ENCODE data around the gene TUBB1. TPM values are rescaled to one million over a fixed set of nuclear protein-coding genes. Genes with fewer than 3 reads are reported as not detected.

The TUBB1 gene
- total and polyA plus RNA-seq, 2 experiments from 2014 or later: 0.03 TPM; not detected in 1

DNA sequence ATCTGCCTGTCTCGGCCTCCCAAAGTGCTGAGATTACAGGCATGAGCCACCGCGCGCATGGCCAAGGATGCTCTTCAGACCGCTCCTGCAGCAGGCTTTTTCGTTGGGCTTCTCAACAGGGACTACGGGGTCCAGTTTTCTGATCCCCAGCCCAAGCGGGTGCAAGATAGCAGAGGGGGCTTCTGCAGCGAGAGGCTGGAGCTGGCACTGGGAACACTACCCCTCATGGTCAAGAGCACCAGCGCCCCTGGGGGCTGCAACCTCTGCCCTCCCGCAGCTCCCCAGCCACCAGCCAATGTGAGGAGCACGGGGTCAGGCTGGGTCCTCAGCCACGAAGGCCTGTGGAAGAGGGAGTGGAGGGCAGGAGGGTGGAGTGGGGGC is 18.2 kb upstream of the TUBB1 start:
- Histone ChIP-seq H3K36me3 (peaks cover 5% of the 10 kb centered on the region), H3K4me3 (no peak overlapping the region), H3K9me3 (ENCODE audit: low read depth) (no peaks in the 10 kb centered on the region), H3K27me3 (no peaks in the 10 kb centered on the region), H3K27ac (no peak overlapping the region), H3K4me1 (ENCODE audit: low read depth) (peaks cover 2% of the 10 kb centered on the region)
- no peak for DNase-seq (ENCODE audit: low read depth in 1 of 2, low spot score in 1 of 2)
- TF ChIP-seq, protein P1, sequence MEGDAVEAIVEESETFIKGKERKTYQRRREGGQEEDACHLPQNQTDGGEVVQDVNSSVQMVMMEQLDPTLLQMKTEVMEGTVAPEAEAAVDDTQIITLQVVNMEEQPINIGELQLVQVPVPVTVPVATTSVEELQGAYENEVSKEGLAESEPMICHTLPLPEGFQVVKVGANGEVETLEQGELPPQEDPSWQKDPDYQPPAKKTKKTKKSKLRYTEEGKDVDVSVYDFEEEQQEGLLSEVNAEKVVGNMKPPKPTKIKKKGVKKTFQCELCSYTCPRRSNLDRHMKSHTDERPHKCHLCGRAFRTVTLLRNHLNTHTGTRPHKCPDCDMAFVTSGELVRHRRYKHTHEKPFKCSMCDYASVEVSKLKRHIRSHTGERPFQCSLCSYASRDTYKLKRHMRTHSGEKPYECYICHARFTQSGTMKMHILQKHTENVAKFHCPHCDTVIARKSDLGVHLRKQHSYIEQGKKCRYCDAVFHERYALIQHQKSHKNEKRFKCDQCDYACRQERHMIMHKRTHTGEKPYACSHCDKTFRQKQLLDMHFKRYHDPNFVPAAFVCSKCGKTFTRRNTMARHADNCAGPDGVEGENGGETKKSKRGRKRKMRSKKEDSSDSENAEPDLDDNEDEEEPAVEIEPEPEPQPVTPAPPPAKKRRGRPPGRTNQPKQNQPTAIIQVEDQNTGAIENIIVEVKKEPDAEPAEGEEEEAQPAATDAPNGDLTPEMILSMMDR (IDR thresholded peaks at IDR 0.05; ENCODE audit: low read depth, low read length): no peak

DNA sequence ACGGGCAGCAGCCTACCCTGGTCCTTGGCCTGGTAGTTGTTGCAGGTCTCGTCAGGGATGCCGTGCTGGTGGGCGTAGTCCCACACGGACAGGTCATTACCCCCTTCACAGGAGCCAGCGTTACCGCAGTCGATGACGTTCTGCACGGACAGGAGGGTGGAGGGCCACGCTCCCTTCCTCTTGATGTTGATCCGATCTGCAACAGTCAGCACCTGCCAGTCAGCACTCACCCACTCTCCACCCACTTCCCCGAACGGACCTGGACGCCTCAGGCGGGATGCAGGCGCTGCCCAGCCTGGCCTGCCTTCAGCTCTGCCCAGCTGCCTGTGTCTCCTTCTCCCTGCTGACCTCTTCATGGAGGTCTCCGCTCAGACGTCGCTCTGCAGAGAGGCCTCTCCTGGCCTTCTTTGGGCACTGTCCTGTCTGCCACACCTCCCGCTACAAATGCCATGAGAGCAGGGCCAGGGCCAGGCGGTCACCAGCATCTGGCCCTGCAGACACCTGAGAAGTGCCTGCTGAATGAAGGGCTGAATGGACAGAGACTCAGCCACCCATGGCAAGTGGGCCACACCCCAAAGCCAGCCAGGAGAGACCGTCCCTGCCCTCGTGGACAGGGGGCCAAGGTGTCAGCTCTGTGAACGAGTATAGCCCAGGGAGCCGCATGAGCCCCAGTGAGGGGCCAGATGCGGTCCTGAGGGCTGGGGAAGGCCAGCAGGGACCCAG is 17.6 kb upstream of the TUBB1 start:
- H3K36me3 ChIP-seq: peaks cover 3% of the 10 kb centered on the region
- H3K9me3 ChIP-seq (ENCODE audit: low read depth): no peaks in the 10 kb centered on the region
- H3K4me3 ChIP-seq: no peak overlapping the region
- TF ChIP-seq, protein P1 (IDR thresholded peaks at IDR 0.05; ENCODE audit: low read depth, low read length): no peak
- H3K27ac ChIP-seq: no peak overlapping the region
- H3K4me1 ChIP-seq (ENCODE audit: low read depth): peaks cover 7% of the 10 kb centered on the region
- H3K27me3 ChIP-seq: no peaks in the 10 kb centered on the region
- no peak for DNase-seq (ENCODE audit: low read depth in 1 of 2, low spot score in 1 of 2)

DNA sequence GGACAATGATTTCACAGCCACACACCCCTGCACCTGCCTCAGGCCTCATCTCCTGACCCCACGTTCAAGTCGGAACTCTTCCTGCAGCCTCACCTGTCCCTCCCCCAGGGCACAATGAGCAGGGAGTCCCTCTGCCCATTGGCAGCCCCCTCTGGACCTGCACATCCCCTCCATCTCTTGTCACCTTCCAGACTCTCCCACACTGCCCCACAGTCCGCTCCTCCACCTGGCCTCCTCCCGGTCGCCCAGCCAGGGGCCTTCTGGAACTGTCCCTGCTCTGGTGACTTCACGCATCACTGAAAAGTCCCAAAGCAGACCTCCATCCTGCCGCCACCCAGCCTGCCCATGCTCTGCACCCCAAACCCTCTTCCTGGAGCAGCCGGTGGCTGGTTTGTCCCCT is 16.8 kb upstream of the TUBB1 start:
- no peaks in the 10 kb centered on the region for H3K9me3 ChIP-seq (ENCODE audit: low read depth)
- TF ChIP-seq, protein P1 (IDR thresholded peaks at IDR 0.05; ENCODE audit: low read depth, low read length): no peak
- no peaks in the 10 kb centered on the region for H3K27me3 ChIP-seq
- H3K4me1 ChIP-seq (ENCODE audit: low read depth): peaks cover 10% of the 10 kb centered on the region
- DNase-seq (ENCODE audit: low read depth in 1 of 2, low spot score in 1 of 2): no peak
- H3K27ac ChIP-seq: no peak overlapping the region
- no peaks in the 10 kb centered on the region for H3K36me3 ChIP-seq
- no peak overlapping the region for H3K4me3 ChIP-seq

DNA sequence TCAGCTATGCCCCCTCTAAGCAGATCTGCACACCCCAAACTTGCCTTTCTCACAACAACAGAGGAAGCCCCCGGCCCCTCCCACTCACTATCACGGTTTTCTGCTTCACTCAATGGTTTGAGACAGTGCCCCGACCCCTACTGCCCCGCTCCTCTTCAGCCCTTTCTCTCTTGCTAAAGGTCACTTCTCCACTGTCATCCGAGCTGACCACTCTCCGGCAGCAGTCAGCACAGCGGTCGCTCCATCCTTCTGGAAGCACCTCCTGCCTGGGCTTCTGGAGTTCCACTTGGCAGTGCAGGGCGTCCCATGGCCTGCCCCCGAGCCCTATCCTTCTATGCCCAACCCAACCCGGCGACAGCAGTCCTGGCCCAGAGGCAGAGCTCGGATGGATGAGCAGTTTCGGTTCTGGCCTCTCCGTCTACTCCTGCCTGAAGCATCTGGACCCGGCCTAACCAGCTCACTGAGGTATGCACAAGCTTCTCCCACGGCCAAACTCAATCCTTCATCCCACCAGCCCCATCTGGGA is 16.3 kb upstream of the TUBB1 start:
- TF ChIP-seq, protein P1 (IDR thresholded peaks at IDR 0.05; ENCODE audit: low read depth, low read length): no peak
- Histone ChIP-seq H3K27me3 (no peaks in the 10 kb centered on the region), H3K36me3 (no peaks in the 10 kb centered on the region), H3K27ac (no peak overlapping the region), H3K9me3 (ENCODE audit: low read depth) (no peaks in the 10 kb centered on the region), H3K4me3 (no peak overlapping the region), H3K4me1 (ENCODE audit: low read depth) (peaks cover 12% of the 10 kb centered on the region)
- DNase-seq (ENCODE audit: low read depth in 1 of 2, low spot score in 1 of 2): no peak

DNA sequence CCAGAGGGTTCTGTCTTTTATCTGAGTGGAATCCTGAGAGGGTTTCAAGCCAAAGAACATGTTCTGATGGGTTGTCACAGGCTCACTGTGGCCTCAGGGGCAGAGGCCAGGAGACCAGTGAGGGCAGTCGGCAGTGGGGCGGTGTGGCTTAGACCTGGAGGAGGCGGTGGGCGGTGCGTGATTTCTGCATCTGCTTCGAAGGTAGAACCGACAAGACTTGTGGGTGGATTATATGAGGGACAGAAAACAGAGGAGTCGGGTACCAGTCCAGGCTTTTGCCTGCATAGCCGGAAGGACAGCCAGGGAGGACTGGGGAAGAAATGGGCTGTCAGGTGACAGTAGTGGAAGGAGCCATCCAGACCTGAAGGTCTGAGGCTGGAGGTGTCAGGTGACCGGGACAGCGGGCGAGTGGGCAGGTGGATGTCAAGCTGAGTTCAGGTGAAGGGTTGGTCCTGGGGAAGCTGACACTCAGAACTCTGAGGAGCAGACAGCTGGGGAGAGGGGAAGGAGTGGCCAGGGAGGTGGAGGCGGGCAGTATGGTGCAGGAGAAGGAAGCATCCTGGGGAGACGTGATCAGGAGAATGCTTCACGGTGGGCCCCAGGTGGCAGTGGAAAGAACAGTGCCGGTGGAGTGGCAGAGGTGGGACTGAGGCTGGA is 15.3 kb upstream of the TUBB1 start:
- H3K9me3 ChIP-seq (ENCODE audit: low read depth): no peaks in the 10 kb centered on the region
- no peak overlapping the region for H3K4me3 ChIP-seq
- no peaks in the 10 kb centered on the region for H3K27me3 ChIP-seq
- TF ChIP-seq, protein P1 (IDR thresholded peaks at IDR 0.05; ENCODE audit: low read depth, low read length): no peak
- no peak for DNase-seq (ENCODE audit: low read depth in 1 of 2, low spot score in 1 of 2)
- H3K36me3 ChIP-seq: no peaks in the 10 kb centered on the region
- no peak overlapping the region for H3K27ac ChIP-seq
- peaks cover 12% of the 10 kb centered on the region for H3K4me1 ChIP-seq (ENCODE audit: low read depth)
